Fibroblast of mammary gland (primary cell): ENCODE measurements around the gene IL1R2.

Experiments
- DNase-seq: peaks from one replicate; pipeline ENCODE4 v3.0.0-alpha.2; 2010; ENCODE audit warnings: low read depth
- H3K4me3 ChIP-seq: 2 replicates; pipeline ENCODE4 v1.5.1; 2011; ENCODE audit warnings: low read depth, mild to moderate bottlenecking, low read length, moderate library complexity; ENCODE audit not compliant: control insufficient read depth
- CTCF ChIP-seq: conservative IDR thresholded peaks from 2 replicates; pipeline ENCODE4 v1.5.1; 2011; ENCODE audit warnings: low read depth, low read length, inconsistent platforms; ENCODE audit not compliant: control insufficient read depth, insufficient read depth

IL1R2 gene

DNA sequence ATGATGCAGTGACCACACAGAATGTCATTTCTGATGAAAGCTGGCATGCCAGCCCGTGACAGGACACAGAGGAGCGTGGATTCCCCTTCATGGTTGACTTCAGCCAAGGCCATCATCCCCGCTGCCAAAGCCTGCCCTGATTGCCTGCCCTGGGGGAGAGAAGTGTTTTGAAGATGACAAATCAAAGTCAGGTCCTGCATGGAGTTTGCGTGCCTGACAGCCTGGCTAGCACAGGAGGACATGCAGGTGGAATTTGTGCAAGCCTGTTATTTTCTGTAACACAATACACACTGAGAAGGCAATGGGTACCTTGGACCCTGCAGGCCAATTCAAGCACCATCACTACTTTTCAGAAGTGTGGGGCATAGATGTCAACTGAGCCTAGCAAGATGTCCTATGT lies 5.4 kb upstream of the IL1R2 start:
- no peak for DNase-seq
- no peak for TF ChIP-seq CTCF
- no peak overlapping the region for H3K4me3 ChIP-seq

DNA sequence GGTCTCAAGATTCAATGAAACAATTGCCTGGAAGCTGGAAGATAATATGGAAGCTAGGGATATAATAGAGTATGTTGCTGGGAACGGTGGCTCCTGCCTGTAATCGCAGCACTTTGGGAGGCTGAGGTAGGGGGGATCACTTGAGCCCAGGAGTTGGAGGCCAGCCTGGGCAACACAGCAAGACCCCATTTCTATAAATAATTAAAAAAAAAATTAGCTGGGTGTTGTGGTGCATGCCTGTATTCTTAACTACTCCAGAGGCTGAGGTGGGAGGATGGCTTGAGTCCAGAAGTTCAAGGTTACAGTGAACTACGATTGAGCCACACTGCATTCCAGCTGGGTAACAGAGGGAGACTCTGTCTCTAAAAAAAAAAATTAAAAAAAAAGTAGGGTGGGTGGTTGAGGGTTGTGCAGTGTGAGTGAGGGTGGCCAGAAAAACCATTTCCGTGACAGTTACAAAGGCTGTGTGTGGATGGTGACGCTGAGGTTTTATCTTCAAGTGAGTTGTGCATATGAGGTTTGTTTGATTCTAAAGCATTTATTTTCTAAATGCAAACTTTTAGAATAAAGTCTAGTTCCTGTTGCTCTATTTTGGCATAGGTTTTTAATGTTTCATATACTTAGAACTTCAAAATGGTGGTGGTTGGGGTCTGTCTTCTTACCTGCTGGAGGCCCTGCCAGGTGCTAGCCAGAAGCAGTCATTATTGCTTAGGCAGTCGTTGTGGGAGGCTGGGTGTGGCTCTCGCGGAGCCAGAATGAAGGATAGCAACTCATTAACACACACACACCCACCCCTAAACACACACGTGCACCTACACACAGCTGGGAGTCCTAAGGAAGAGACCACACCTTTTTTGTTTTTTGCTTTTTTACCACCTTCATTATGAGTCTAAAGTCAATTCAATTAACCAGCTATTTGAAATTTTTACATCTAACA lies 4.7 kb upstream of the IL1R2 start:
- TF ChIP-seq CTCF, result no peak
- DNase-seq, result no peak

DNA sequence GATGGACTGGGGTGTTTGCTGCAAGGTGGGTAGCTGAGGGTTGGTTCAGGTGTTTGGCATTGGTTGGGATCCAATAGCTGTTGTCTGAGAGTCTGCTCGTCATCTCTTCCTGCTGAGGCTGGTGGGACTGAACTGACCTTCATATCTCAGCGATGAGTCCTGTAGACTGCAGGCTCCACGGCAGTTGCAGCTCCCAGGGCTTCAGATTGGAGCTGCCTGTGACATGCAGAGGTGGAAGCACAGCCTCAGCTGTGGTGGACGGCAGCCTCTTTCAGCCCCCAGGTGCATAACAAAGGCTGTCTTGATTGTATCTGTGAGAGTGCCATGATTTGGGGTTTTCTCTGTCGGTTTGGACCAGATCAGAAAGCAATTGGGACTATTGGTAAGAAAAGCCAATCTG lies 3.9 kb upstream of the IL1R2 start:
- no peak overlapping the region for H3K4me3 ChIP-seq
- no peak for TF ChIP-seq CTCF
- no peak for DNase-seq

More for the DNA sequence above, 4.7 kb upstream of the IL1R2 start:
- H3K4me3 ChIP-seq, result no peak overlapping the region

- H3K4me3 ChIP-seq, result no peak overlapping the region
- no peak for TF ChIP-seq CTCF
- no peak for DNase-seq
These were observed 3.2 kb upstream of the IL1R2 start for GRCh38 chr2:101988541-101988940.

- no peak overlapping the region for H3K4me3 ChIP-seq
- DNase-seq, result no peak
- no peak for TF ChIP-seq CTCF
These were observed 1.9 kb upstream of the IL1R2 start for GRCh38 chr2:101989740-101990460.

DNA sequence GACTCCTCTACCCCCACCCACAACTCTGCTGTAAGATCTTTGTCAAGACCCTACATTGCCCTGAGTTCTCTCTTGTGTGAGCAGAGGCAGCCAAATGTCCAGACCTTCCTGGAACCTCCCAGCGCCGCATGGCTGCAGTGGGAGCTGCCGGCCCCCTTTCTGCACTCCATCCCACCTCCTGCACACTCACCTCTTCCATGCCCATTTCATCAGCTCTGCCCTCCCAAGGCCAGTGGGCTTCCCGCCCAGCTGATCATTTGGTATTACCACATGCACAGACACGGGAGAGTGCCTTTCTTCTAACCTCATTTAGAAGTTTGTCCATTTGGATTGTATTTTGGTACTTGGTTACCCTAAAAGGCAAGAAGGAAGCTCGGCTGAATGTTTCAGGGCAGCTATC lies 2.0 kb downstream of the IL1R2 start:
- DNase-seq, result no peak
- TF ChIP-seq CTCF, result no peak
- H3K4me3 ChIP-seq, result no peak overlapping the region
